ENCODE measurements around the gene FYCO1. TPM values are rescaled to one million over a fixed set of nuclear protein-coding genes. Genes with fewer than 3 reads are reported as not detected.
A peak's percentile ranks its signal among the peaks of the same experiment; 100 is the strongest.

Gene FYCO1
- total and polyA plus RNA-seq, 7 donors: 14.0 to 129 (median 68.3) TPM

DNA sequence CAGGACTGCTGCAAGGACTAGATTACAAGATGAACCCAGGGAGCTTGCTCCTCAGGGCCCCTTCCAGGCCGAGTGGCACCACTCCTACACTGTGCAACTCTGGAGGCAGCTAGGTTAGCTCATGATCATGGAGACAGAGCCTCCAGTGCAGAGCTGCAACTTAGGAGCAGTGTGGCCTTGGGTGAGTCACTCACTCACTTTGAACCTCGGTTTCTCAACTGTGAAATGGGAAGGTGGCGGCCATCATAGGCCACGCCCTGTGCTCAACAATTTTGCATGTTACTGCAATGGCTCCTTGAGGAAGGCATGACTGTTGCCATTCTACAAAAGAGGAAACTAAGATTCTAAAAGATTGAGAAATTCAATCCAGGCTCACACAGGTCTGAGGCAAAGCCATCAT, 63.5 kb downstream of the FYCO1 start:
- Histone ChIP-seq H3K27ac (no peak overlapping the region), H3K4me1 (no peaks in the 10 kb centered on the region), H3K4me3 (no peak overlapping the region), H3K9me3 (no peaks in the 10 kb centered on the region), H3K27me3 (ENCODE audit: insufficient read depth in 3 of 3, low read length in 2 of 3) (no peaks in the 10 kb centered on the region), H3K36me3 (ENCODE audit: insufficient read depth in 1 of 2, low read depth in 1 of 2) (peaks cover 4 to 100% of the 10 kb centered on the region in 2 donors)
- TF ChIP-seq, protein P1, sequence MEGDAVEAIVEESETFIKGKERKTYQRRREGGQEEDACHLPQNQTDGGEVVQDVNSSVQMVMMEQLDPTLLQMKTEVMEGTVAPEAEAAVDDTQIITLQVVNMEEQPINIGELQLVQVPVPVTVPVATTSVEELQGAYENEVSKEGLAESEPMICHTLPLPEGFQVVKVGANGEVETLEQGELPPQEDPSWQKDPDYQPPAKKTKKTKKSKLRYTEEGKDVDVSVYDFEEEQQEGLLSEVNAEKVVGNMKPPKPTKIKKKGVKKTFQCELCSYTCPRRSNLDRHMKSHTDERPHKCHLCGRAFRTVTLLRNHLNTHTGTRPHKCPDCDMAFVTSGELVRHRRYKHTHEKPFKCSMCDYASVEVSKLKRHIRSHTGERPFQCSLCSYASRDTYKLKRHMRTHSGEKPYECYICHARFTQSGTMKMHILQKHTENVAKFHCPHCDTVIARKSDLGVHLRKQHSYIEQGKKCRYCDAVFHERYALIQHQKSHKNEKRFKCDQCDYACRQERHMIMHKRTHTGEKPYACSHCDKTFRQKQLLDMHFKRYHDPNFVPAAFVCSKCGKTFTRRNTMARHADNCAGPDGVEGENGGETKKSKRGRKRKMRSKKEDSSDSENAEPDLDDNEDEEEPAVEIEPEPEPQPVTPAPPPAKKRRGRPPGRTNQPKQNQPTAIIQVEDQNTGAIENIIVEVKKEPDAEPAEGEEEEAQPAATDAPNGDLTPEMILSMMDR (IDR thresholded peaks at IDR 0.05): no peak
- 86 to 91% (median 91%) methylated on average over 4 of the region's 4 CpGs for WGBS, 3 donors
- DNase-seq (no peak), ATAC-seq (peak in 1 of 4 donors; percentile 21)
- intact Hi-C loops (cut with DNase I): no loop called here

DNA sequence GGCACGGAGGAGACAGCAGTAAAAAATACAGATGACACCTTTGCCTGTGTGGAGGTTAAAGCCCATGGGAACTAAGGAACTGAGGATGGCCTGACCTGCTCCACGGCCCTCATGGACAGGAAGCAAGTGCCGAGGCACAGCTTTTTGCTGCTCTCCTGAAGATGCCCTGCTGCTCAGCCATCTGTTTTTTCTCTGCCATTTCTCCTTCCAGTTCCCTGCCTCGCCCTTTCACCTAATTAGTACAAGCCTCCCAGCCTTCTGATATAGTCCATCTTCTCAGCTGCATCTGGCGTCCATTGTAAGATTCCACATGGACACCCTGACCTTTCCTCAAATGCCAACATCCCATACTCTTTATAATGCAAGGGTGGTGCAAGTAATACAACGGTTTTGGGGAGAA, 64.1 kb downstream of the FYCO1 start:
- TF ChIP-seq, protein P1 (IDR thresholded peaks at IDR 0.05): no peak

DNA sequence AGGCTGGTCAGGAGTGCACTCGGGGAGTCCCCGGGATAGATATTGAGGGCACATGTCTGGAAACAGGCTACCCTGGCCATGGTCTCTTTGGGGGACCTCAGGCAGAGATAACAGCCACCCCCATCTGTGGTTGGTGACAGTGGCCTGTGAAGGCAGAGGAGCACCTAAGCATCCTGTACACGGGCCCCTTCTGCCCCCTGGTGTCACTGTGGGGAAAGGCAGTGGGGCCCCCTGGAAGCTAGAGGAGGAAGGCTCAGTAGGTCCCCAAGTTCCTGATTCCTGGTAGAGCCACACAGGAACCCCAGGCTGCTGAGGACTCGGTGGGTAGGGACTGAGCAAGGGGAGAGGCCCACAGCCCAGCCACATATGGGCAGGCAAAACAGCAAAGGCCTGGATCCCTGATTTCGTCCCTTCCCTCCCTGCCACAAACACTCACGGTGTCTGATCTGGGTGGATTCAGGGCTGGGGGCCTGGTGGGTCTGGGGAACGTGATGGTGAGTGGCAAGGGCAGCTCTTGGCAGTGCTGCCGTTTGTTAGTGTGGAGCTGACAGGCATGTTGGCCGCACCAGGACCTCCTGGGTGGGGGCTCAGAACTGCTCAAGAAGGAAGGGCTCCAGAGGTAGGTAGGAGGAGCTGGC, 66.5 kb downstream of the FYCO1 start:
- no peaks in the 10 kb centered on the region for H3K4me1 ChIP-seq
- H3K9me3 ChIP-seq: no peaks in the 10 kb centered on the region
- no peak overlapping the region for H3K27ac ChIP-seq
- no peak overlapping the region for H3K4me3 ChIP-seq
- peaks cover 4 to 98% of the 10 kb centered on the region in 2 donors for H3K36me3 ChIP-seq (ENCODE audit: insufficient read depth in 1 of 2, low read depth in 1 of 2)
- ATAC-seq (peak; percentile 28 to 67 (median 65)), DNase-seq (peak in 1 of 2 donors; percentile 4)
- intact Hi-C loops (cut with DNase I): loop anchor here in 1 of 2 donors (5.0 kb wide), 1 partner anchor 167 kb away; no protein-coding TSS in a partner anchor
- TF ChIP-seq, protein P1 (IDR thresholded peaks at IDR 0.05): peak; percentile 44
- no peaks in the 10 kb centered on the region for H3K27me3 ChIP-seq (ENCODE audit: insufficient read depth in 3 of 3, low read length in 2 of 3)
- WGBS, 3 donors: 80 to 84% (median 84%) methylated on average over 9 of the region's 9 CpGs

More for the DNA sequence above, 64.1 kb downstream of the FYCO1 start:
- H3K27me3 ChIP-seq (ENCODE audit: insufficient read depth in 3 of 3, low read length in 2 of 3): no peaks in the 10 kb centered on the region
- no peaks in the 10 kb centered on the region for H3K4me1 ChIP-seq
- no peak for ATAC-seq
- intact Hi-C loops (cut with DNase I): no loop called here
- peaks cover 4 to 100% of the 10 kb centered on the region in 2 donors for H3K36me3 ChIP-seq (ENCODE audit: insufficient read depth in 1 of 2, low read depth in 1 of 2)
- WGBS, 3 donors: 75 to 84% (median 81%) methylated on average over 6 of the region's 6 CpGs
- H3K27ac ChIP-seq: no peak overlapping the region
- no peaks in the 10 kb centered on the region for H3K9me3 ChIP-seq
- no peak for DNase-seq
- H3K4me3 ChIP-seq: no peak overlapping the region

DNA sequence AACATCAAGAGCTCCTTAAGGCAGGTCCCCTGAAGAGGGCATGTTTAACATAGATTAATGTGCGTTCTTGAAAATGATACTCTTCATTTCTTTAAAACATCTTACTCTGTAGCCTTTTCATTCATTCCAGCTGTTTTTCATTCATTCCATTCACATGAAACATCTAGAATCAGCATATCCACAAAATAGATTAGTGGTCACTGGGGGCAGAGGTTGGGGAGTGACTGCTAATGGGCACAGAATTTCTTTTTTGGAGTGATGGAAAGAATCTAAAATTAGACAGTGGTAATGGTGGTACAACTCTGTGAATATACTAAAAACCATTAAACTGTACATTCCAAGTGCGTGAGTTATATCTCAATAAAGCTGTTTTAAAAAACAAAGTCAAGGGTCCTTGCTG, 67.7 kb downstream of the FYCO1 start:
- intact Hi-C loops (cut with DNase I): loop anchor here in 1 of 2 donors (5.0 kb wide), 1 partner anchor 166 kb away; no protein-coding TSS in a partner anchor
- 92 to 97% (median 95%) methylated on average over 2 of the region's 2 CpGs for WGBS, 3 donors
- Histone ChIP-seq H3K27me3 (ENCODE audit: insufficient read depth in 3 of 3, low read length in 2 of 3) (no peaks in the 10 kb centered on the region), H3K27ac (no peak overlapping the region), H3K9me3 (no peaks in the 10 kb centered on the region), H3K4me3 (no peak overlapping the region), H3K4me1 (no peaks in the 10 kb centered on the region), H3K36me3 (ENCODE audit: insufficient read depth in 1 of 2, low read depth in 1 of 2) (peaks cover 4 to 98% of the 10 kb centered on the region in 2 donors)
- no peak for DNase-seq
- ATAC-seq: no peak
- TF ChIP-seq, protein P1 (IDR thresholded peaks at IDR 0.05): no peak

All from psoas muscle (tissue), 8 donors.